Measurements from ENCODE around the gene MTAP.

- TF ChIP-seq CTCF (IDR thresholded peaks at IDR 0.05) = no peak
- no peak for TF ChIP-seq POLR2A (IDR thresholded peaks at IDR 0.05)
Measured at GRCh38 chr9:21761309-21761901, 41.0 kb upstream of the MTAP start.

All from body of pancreas (tissue), 4 donors.